Smooth muscle cell (in vitro differentiated cells): Measurements from ENCODE around the gene GDF11. TPM values are rescaled to one million over a fixed set of nuclear protein-coding genes. Genes with fewer than 3 reads are reported as not detected.

Source experiments
- polyA plus RNA-seq: library from polyadenylated mRNA; unstranded; fragments of >200 nt; fragmentation: Nextera tagmentation; extraction: Ambion mirVana; gene quantifications from 2 replicates; pipeline ENCODE4 v1.2.1, GENCODE V29; 2016
- small RNA-seq: library from RNA; depleted of rRNA; stranded (forward); fragments of <200 nt; gene quantifications from one replicate; pipeline ENCODE3, GENCODE V24; 2014
- total RNA-seq: library from RNA; depleted of rRNA; stranded (reverse); fragments of >200 nt; gene quantifications from 2 replicates; pipeline ENCODE4 v1.2.3, GENCODE V29; 2014

Gene GDF11
- total and polyA plus RNA-seq, 2 experiments from 2014 or later = 2.6 to 3.5 TPM

Small RNA genes lying within 50 kb of the gene (small RNA-seq; reads per million reads assigned to genes)
- gene AC009779.1 = not detected
- gene RF00017 = not detected

Other genes with a start within 250 kb of the GDF11 start
- not detected in 2 replicates for gene OR6C4, start 193.5 kb upstream of the GDF11 start, total RNA-seq
- gene OR6C4, start 193.5 kb upstream of the GDF11 start, polyA plus RNA-seq = not detected in 2 replicates
- not detected in 2 replicates for gene OR2AP1, start 170.7 kb upstream of the GDF11 start, total RNA-seq
- gene OR2AP1, start 170.7 kb upstream of the GDF11 start, polyA plus RNA-seq = not detected in 2 replicates
- not detected in 2 replicates for gene OR10P1, start 106.2 kb upstream of the GDF11 start, total RNA-seq
- gene OR10P1, start 106.2 kb upstream of the GDF11 start, polyA plus RNA-seq = not detected in 2 replicates
- gene ITGA7, start 35.2 kb upstream of the GDF11 start, total RNA-seq = 0.90 and 1.3 TPM in 2 replicates
- gene ITGA7, start 35.2 kb upstream of the GDF11 start, polyA plus RNA-seq = 1.1 and 1.6 TPM in 2 replicates
- gene BLOC1S1, start 27.1 kb upstream of the GDF11 start, total RNA-seq = 107 and 146 TPM in 2 replicates
- gene BLOC1S1, start 27.1 kb upstream of the GDF11 start, polyA plus RNA-seq = 142 and 150 TPM in 2 replicates
- gene RDH5, start 22.7 kb upstream of the GDF11 start, total RNA-seq = 3.0 TPM in 1 of 2 replicates, not detected in the other
- 3.7 and 9.2 TPM in 2 replicates for gene RDH5, start 22.7 kb upstream of the GDF11 start, polyA plus RNA-seq
- gene CD63, start 14.1 kb upstream of the GDF11 start, total RNA-seq = 1,095 and 1,107 TPM in 2 replicates
- 2,224 and 2,317 TPM in 2 replicates for gene CD63, start 14.1 kb upstream of the GDF11 start, polyA plus RNA-seq
- 124 and 169 TPM in 2 replicates for gene SARNP, start 74.6 kb downstream of the GDF11 start, total RNA-seq
- 128 and 139 TPM in 2 replicates for gene SARNP, start 74.6 kb downstream of the GDF11 start, polyA plus RNA-seq
- gene ORMDL2, start 74.9 kb downstream of the GDF11 start, total RNA-seq = 18.9 and 32.5 TPM in 2 replicates
- gene ORMDL2, start 74.9 kb downstream of the GDF11 start, polyA plus RNA-seq = 79.5 and 134 TPM in 2 replicates
- gene DNAJC14, start 86.5 kb downstream of the GDF11 start, total RNA-seq = 25.2 and 32.6 TPM in 2 replicates
- 22.1 and 22.4 TPM in 2 replicates for gene DNAJC14, start 86.5 kb downstream of the GDF11 start, polyA plus RNA-seq
- 14.9 and 17.6 TPM in 2 replicates for gene MMP19, start 99.8 kb downstream of the GDF11 start, total RNA-seq
- gene MMP19, start 99.8 kb downstream of the GDF11 start, polyA plus RNA-seq = 15.6 and 18.2 TPM in 2 replicates
- gene PYM1, start 184.8 kb downstream of the GDF11 start, total RNA-seq = 28.6 and 36.0 TPM in 2 replicates
- 48.2 and 51.2 TPM in 2 replicates for gene PYM1, start 184.8 kb downstream of the GDF11 start, polyA plus RNA-seq
- gene DGKA, start 188.0 kb downstream of the GDF11 start, total RNA-seq = 86.0 and 87.1 TPM in 2 replicates
- 66.3 and 125 TPM in 2 replicates for gene DGKA, start 188.0 kb downstream of the GDF11 start, polyA plus RNA-seq
- gene PMEL, start 222.9 kb downstream of the GDF11 start, total RNA-seq = 1.8 and 4.7 TPM in 2 replicates
- gene PMEL, start 222.9 kb downstream of the GDF11 start, polyA plus RNA-seq = 1.4 and 1.9 TPM in 2 replicates
- gene CDK2, start 223.7 kb downstream of the GDF11 start, total RNA-seq = 36.5 and 37.5 TPM in 2 replicates
- gene CDK2, start 223.7 kb downstream of the GDF11 start, polyA plus RNA-seq = 25.8 and 33.3 TPM in 2 replicates
- 77.2 and 90.4 TPM in 2 replicates for gene RAB5B, start 231.0 kb downstream of the GDF11 start, total RNA-seq
- gene RAB5B, start 231.0 kb downstream of the GDF11 start, polyA plus RNA-seq = 81.9 and 93.4 TPM in 2 replicates